K562 (cell line): ENCODE results near the gene TALDO1. TPM values are rescaled to one million over a fixed set of nuclear protein-coding genes. Genes with fewer than 3 reads are reported as not detected.
A peak's percentile ranks its signal among the peaks of the same experiment; 100 is the strongest.

Source experiments
- ADNP ChIP-seq: fragments of 200-800 bp; sonication (Bioruptor generic); IDR thresholded peaks from 2 replicates; pipeline ENCODE4 v1.6.1; 2016; ENCODE audit warnings: missing genetic modification characterization, missing compliant biosample characterization
- ARHGAP35 ChIP-seq: fragments of 450-650 bp; IDR thresholded peaks from 2 replicates; pipeline ENCODE4 v1.6.1; 2018; ENCODE audit not compliant: partially characterized antibody
- ARID3B ChIP-seq: fragments of 250-450 bp; sonication (Bioruptor Pico); IDR thresholded peaks from 2 replicates; pipeline ENCODE4 v1.4.0; 2020; ENCODE audit warnings: borderline replicate concordance
- CBX1 ChIP-seq: sonication (generic); IDR thresholded peaks from 2 replicates; pipeline ENCODE4 v1.6.1; 2016; ENCODE audit warnings: antibody characterized with exemption, low read depth, mild to moderate bottlenecking
- CGGBP1 ChIP-seq: fragments of 250-450 bp; sonication (Bioruptor Pico); IDR thresholded peaks from 2 replicates; pipeline ENCODE4 v1.9.0; 2021; ENCODE audit warnings: mild to moderate bottlenecking
- CHD4 ChIP-seq: fragments of 200-600 bp; sonication (generic); IDR thresholded peaks from 3 replicates; pipeline ENCODE4 v1.6.1; 2012; ENCODE audit warnings: low read depth, mild to moderate bottlenecking, mixed read lengths, low read length, inconsistent platforms; ENCODE audit not compliant: insufficient read depth, insufficient replicate concordance, poor library complexity, severe bottlenecking
- CREM ChIP-seq: IDR thresholded peaks from 2 replicates; pipeline ENCODE4 v1.6.1; 2014; ENCODE audit warnings: antibody characterized with exemption, low read depth
- CSDE1 ChIP-seq, 2 experiments: fragments of 450-650 bp; IDR thresholded peaks; 2 replicates each; pipeline ENCODE4 v1.6.1; 2016; ENCODE audit warnings: mild to moderate bottlenecking in 1 of 2
- FOXK2 ChIP-seq, 2 experiments: fragments of 450-650 bp; IDR thresholded peaks in 1 of 2; conservative IDR thresholded peaks in 1 of 2; 2 replicates each; pipeline ENCODE4 v1.6.1; 2016; ENCODE audit warnings: low read depth in 2 of 2, mild to moderate bottlenecking in 1 of 2
- HDAC2 ChIP-seq: fragments of 450-650 bp; IDR thresholded peaks from 2 replicates; pipeline ENCODE4 v1.6.1; 2016; ENCODE audit warnings: mild to moderate bottlenecking
- HIVEP1 ChIP-seq: fragments of 250-450 bp; sonication (Bioruptor Pico); IDR thresholded peaks from 2 replicates; pipeline ENCODE4 v1.4.0; 2020; ENCODE audit warnings: mild to moderate bottlenecking
- HMG20B ChIP-seq: fragments of 250-450 bp; sonication (Bioruptor Pico); IDR thresholded peaks from 2 replicates; pipeline ENCODE4 v1.5.0; 2021; ENCODE audit warnings: mild to moderate bottlenecking
- HSF4 ChIP-seq: fragments of 250-450 bp; sonication (Bioruptor Pico); IDR thresholded peaks from 2 replicates; pipeline ENCODE4 v2.1.2; 2022; ENCODE audit warnings: mild to moderate bottlenecking, moderate library complexity, borderline replicate concordance
- NFRKB ChIP-seq: fragments of 450-650 bp; IDR thresholded peaks from 2 replicates; pipeline ENCODE4 v1.6.1; 2016; ENCODE audit warnings: low read depth
- NFYB ChIP-seq: IDR thresholded peaks from 2 replicates; pipeline ENCODE4 v1.6.1; 2011; ENCODE audit warnings: mild to moderate bottlenecking, moderate library complexity; ENCODE audit not compliant: insufficient read length; ENCODE audit errors: extremely low read depth
- U2AF2 ChIP-seq: fragments of 200-400 bp; formaldehyde crosslinking; optimal IDR thresholded peaks from 2 replicates; pipeline ENCODE3; 2017; ENCODE audit warnings: low read depth, mild to moderate bottlenecking, low read length
- XRCC3 ChIP-seq: fragments of 450-650 bp; IDR thresholded peaks from 2 replicates; pipeline ENCODE4 v1.6.1; 2017; ENCODE audit warnings: mild to moderate bottlenecking, moderate library complexity
- ZFX ChIP-seq: sonication (generic); formaldehyde crosslinking; IDR thresholded peaks from 2 replicates; pipeline ENCODE4 v1.8.0; 2022; ENCODE audit warnings: mild to moderate bottlenecking, missing genetic modification reagents, moderate library complexity
- ZNF212 ChIP-seq: fragments of 450-650 bp; formaldehyde crosslinking; IDR thresholded peaks from 2 replicates; pipeline ENCODE4 v1.4.0; 2020; ENCODE audit warnings: mild to moderate bottlenecking
- ZNF551 ChIP-seq: fragments of 250-450 bp; sonication (Bioruptor Pico); IDR thresholded peaks from 2 replicates; pipeline ENCODE4 v1.5.0; 2021; ENCODE audit warnings: mild to moderate bottlenecking, moderate library complexity
- ZNF592 ChIP-seq: fragments of 450-650 bp; IDR thresholded peaks from 2 replicates; pipeline ENCODE4 v1.6.1; 2017; ENCODE audit warnings: antibody characterized with exemption, mild to moderate bottlenecking
- ZNF707 ChIP-seq: fragments of 250-450 bp; sonication (Bioruptor Pico); conservative IDR thresholded peaks from 2 replicates; pipeline ENCODE4 v1.8.0; 2022; ENCODE audit warnings: inconsistent platforms, mild to moderate bottlenecking, moderate library complexity
- polyA plus RNA-seq, 8 experiments: library from polyadenylated mRNA; depleted of rRNA in 4 of 8; stranded (reverse) in 5 of 8; unstranded in 3 of 8; fragments of >200 nt; fragmentation: Nextera tagmentation in 2 of 8; fragmentation: Illumina TruSeq in 1 of 8; extraction: Ambion mirVana in 2 of 8; extraction: Trizol in 1 of 8; gene quantifications; 2 replicates each; pipeline versions ENCODE4 v1.2.1 to v1.2.3, GENCODE V29; 2011 to 2014; ENCODE audit warnings: inconsistent platforms in 1 of 8, missing spikeins in 1 of 8
- total RNA-seq, 7 experiments: library from RNA; depleted of rRNA in 6 of 7; stranded (reverse); fragments of >200 nt in 6 of 7; fragmentation: Illumina TruSeq in 2 of 7; extraction: Trizol in 2 of 7; gene quantifications; 2 replicates each; pipeline versions ENCODE4 v1.2.1 to v1.2.3, GENCODE V29; 2011 to 2021; ENCODE audit warnings: low replicate concordance in 1 of 7

TALDO1 gene
- total and polyA plus RNA-seq, 9 of the 15 experiments (the other 6 are each of a cell fraction or from before 2014, with no cell fraction given) = 260 to 541 (median 441) TPM

GRCh38 chr11:727859-728748, 19.2 kb upstream of the TALDO1 start (continued):
- TF ChIP-seq HIVEP1 (CRISPR knock-in tag) (no peak), ZNF212 (no peak), ADNP (tag) (no peak), CSDE1 (IDR thresholded peaks at IDR 0.05) (no peak), HDAC2 (no peak), HMG20B (CRISPR knock-in tag) (no peak), ZNF592 (peak; percentile 81), HSF4 (no peak), XRCC3 (no peak), CBX1 (0 out of 2 replicates have a peak, but pooled peaks have one; percentile 20), ZFX (CRISPR knock-in tag) (peak; percentile 81), CGGBP1 (no peak), U2AF2 (no peak), NFYB (no peak), ZNF707 (CRISPR knock-in tag) (no peak), ZNF551 (no peak), ARID3B (CRISPR knock-in tag) (no peak), CREM (peak; percentile 67), CHD4 (no peak), NFRKB (no peak), FOXK2 (conservative IDR thresholded peaks at IDR 0.05 in 1 of 2, IDR thresholded peaks at IDR 0.05 in 1 of 2; ENCODE audit: low read depth in 2 of 2) (no peak), ARHGAP35 (no peak)
